ENCODE results near the gene SUN1. TPM values are rescaled to one million over a fixed set of nuclear protein-coding genes. Genes with fewer than 3 reads are reported as not detected.

Gene SUN1
- total RNA-seq, 1 donor from 2014 or later: 186 TPM

GRCh38 chr7:902996-903395 is 70.7 kb downstream of the SUN1 start:
- Histone ChIP-seq H3K27ac (no peak overlapping the region), H3K36me3 (peaks cover 0 to 9% of the 10 kb centered on the region in 2 donors), H3K9me3 (no peaks in the 10 kb centered on the region), H3K27me3 (no peaks in the 10 kb centered on the region), H3K4me1 (no peaks in the 10 kb centered on the region), H3K4me3 (no peak overlapping the region)
- no peak for DNase-seq (ENCODE audit: low spot score in 2 of 2)
- no peak for TF ChIP-seq CTCF (IDR thresholded peaks at IDR 0.05)
- intact Hi-C loops (cut with DNase I): no loop called here

- Histone ChIP-seq H3K27me3 (no peaks in the 10 kb centered on the region), H3K4me3 (peak overlapping the region in 1 of 2 donors; percentile 14), H3K9me3 (no peaks in the 10 kb centered on the region), H3K4me1 (no peaks in the 10 kb centered on the region), H3K27ac (no peak overlapping the region), H3K36me3 (no peaks in the 10 kb centered on the region)
- no peak for DNase-seq (ENCODE audit: low spot score in 2 of 2)
- no peak for TF ChIP-seq CTCF (IDR thresholded peaks at IDR 0.05)
- intact Hi-C loops (cut with DNase I): no loop called here
These were observed 71.9 kb downstream of the SUN1 start for GRCh38 chr7:903921-904755.

- no peak for DNase-seq (ENCODE audit: low spot score in 2 of 2)
- intact Hi-C loops (cut with DNase I): no loop called here
- TF ChIP-seq CTCF (IDR thresholded peaks at IDR 0.05): no peak
- H3K36me3 ChIP-seq: no peaks in the 10 kb centered on the region
- no peaks in the 10 kb centered on the region for H3K9me3 ChIP-seq
- peaks cover 0 to 4% of the 10 kb centered on the region in 2 donors for H3K4me1 ChIP-seq
- H3K27ac ChIP-seq: no peak overlapping the region
- H3K4me3 ChIP-seq: peak overlapping the region in 1 of 2 donors; percentile 14
- no peaks in the 10 kb centered on the region for H3K27me3 ChIP-seq
These were observed 72.6 kb downstream of the SUN1 start for GRCh38 chr7:904847-905246.

- no peaks in the 10 kb centered on the region for H3K36me3 ChIP-seq
- H3K9me3 ChIP-seq: no peaks in the 10 kb centered on the region
- peaks cover 0 to 4% of the 10 kb centered on the region in 2 donors for H3K4me1 ChIP-seq
- H3K27ac ChIP-seq: no peak overlapping the region
- no peak overlapping the region for H3K4me3 ChIP-seq
- no peak for TF ChIP-seq CTCF (IDR thresholded peaks at IDR 0.05)
- DNase-seq (ENCODE audit: low spot score in 2 of 2): no peak
- intact Hi-C loops (cut with DNase I): no loop called here
- H3K27me3 ChIP-seq: no peaks in the 10 kb centered on the region
These were observed 74.5 kb downstream of the SUN1 start for GRCh38 chr7:906776-907157.

GRCh38 chr7:907158-907980 is 75.1 kb downstream of the SUN1 start:
- H3K27me3 ChIP-seq: no peaks in the 10 kb centered on the region
- H3K9me3 ChIP-seq: no peaks in the 10 kb centered on the region
- no peaks in the 10 kb centered on the region for H3K36me3 ChIP-seq
- DNase-seq (ENCODE audit: low spot score in 2 of 2): no peak
- no peak overlapping the region for H3K27ac ChIP-seq
- H3K4me1 ChIP-seq: peaks cover 0 to 4% of the 10 kb centered on the region in 2 donors
- intact Hi-C loops (cut with DNase I): no loop called here
- TF ChIP-seq CTCF (IDR thresholded peaks at IDR 0.05): no peak
- H3K4me3 ChIP-seq: no peak overlapping the region

Data from ascending aorta (tissue), 2 donors.